HepG2 (cell line): ENCODE data around the gene INTS1. TPM values are rescaled to one million over a fixed set of nuclear protein-coding genes. Genes with fewer than 3 reads are reported as not detected.

Experiments used
- DMAP1 ChIP-seq: IDR thresholded peaks from 2 replicates; pipeline ENCODE4 v1.6.1; 2016
- ELF1 ChIP-seq: sonication (generic); formaldehyde crosslinking; IDR thresholded peaks from 2 replicates; pipeline ENCODE4 v1.4.0; 2020; ENCODE audit warnings: missing genetic modification reagents
- GABPB1 ChIP-seq: IDR thresholded peaks from 2 replicates; pipeline ENCODE4 v1.6.1; 2016; ENCODE audit warnings: mild to moderate bottlenecking, missing genetic modification reagents, moderate library complexity, missing compliant biosample characterization
- GPN1 ChIP-seq: sonication (generic); formaldehyde crosslinking; IDR thresholded peaks from 2 replicates; pipeline ENCODE4 v1.5.1; 2020; ENCODE audit warnings: missing genetic modification reagents, borderline replicate concordance
- ISL2 ChIP-seq: sonication (generic); formaldehyde crosslinking; IDR thresholded peaks from 2 replicates; pipeline ENCODE4 v1.5.0; 2020; ENCODE audit warnings: missing genetic modification reagents
- MED1 ChIP-seq: sonication (generic); formaldehyde crosslinking; IDR thresholded peaks from 2 replicates; pipeline ENCODE4 v1.4.0; 2020; ENCODE audit warnings: missing genetic modification reagents
- MLLT10 ChIP-seq: sonication (generic); formaldehyde crosslinking; IDR thresholded peaks from 2 replicates; pipeline ENCODE4 v1.4.0; 2020; ENCODE audit warnings: missing genetic modification reagents
- SIN3A ChIP-seq: IDR thresholded peaks from 2 replicates; pipeline ENCODE4 v1.6.1; 2011; ENCODE audit warnings: low read depth, mild to moderate bottlenecking, control low read depth, low read length, borderline replicate concordance
- SMC3 ChIP-seq: IDR thresholded peaks from 2 replicates; pipeline ENCODE4 v1.6.1; 2011; ENCODE audit warnings: low read length, improper control_type of control experiment
- STAG1 ChIP-seq: sonication (generic); formaldehyde crosslinking; IDR thresholded peaks from 2 replicates; pipeline ENCODE4 v1.4.0; 2020; ENCODE audit warnings: missing genetic modification reagents
- ZFP37 ChIP-seq: sonication (generic); formaldehyde crosslinking; IDR thresholded peaks from 2 replicates; pipeline ENCODE4 v1.4.0; 2020; ENCODE audit warnings: missing genetic modification reagents, borderline replicate concordance
- ZNF136 ChIP-seq: sonication (generic); formaldehyde crosslinking; IDR thresholded peaks from 2 replicates; pipeline ENCODE4 v1.8.1; 2022; ENCODE audit warnings: low read depth, mild to moderate bottlenecking, moderate library complexity, missing genetic modification reagents
- ZNF234 ChIP-seq: sonication (generic); formaldehyde crosslinking; conservative IDR thresholded peaks from 2 replicates; pipeline ENCODE4 v1.5.1; 2020; ENCODE audit warnings: mild to moderate bottlenecking, missing genetic modification reagents
- ZNF282 ChIP-seq: fragments of 450-650 bp; IDR thresholded peaks from 2 replicates; pipeline ENCODE4 v1.6.1; 2018; ENCODE audit not compliant: partially characterized antibody
- ZNF510 ChIP-seq: sonication (generic); formaldehyde crosslinking; IDR thresholded peaks from 2 replicates; pipeline ENCODE4 v1.4.0; 2020; ENCODE audit warnings: low read depth, mild to moderate bottlenecking, missing genetic modification reagents
- ZNF780A ChIP-seq: sonication (generic); formaldehyde crosslinking; IDR thresholded peaks from 2 replicates; pipeline ENCODE4 v1.8.0; 2022; ENCODE audit warnings: mild to moderate bottlenecking, missing genetic modification reagents, moderate library complexity
- polyA plus RNA-seq, 8 experiments: library from polyadenylated mRNA; depleted of rRNA in 3 of 8; stranded (reverse) in 7 of 8; unstranded in 1 of 8; fragments of >200 nt; fragmentation: Illumina TruSeq in 4 of 8; extraction: Trizol in 4 of 8; gene quantifications; 2 replicates each; pipeline versions ENCODE4 v1.2.1 to v1.2.3, GENCODE V29; 2011 to 2016; ENCODE audit warnings: low read depth in 4 of 8, missing spikeins in 1 of 8, mixed read lengths in 1 of 8; ENCODE audit not compliant: insufficient read depth in 1 of 8
- total RNA-seq, 5 experiments: library from RNA; depleted of rRNA; stranded (reverse); fragments of >200 nt; fragmentation: Illumina TruSeq; extraction: Trizol; gene quantifications; 2 replicates each; pipeline ENCODE4 v1.2.3, GENCODE V29; 2016; ENCODE audit warnings: low read depth in 1 of 5
- TF ChIP-seq, protein P1 (sequence below): sonication (generic); formaldehyde crosslinking; IDR thresholded peaks from 2 replicates; pipeline ENCODE4 v1.4.0; 2020; ENCODE audit warnings: mild to moderate bottlenecking, missing genetic modification reagents, borderline replicate concordance
- TF ChIP-seq, protein P2 (sequence below): fragments of 450-650 bp; IDR thresholded peaks from 2 replicates; pipeline ENCODE4 v1.6.1; 2017; ENCODE audit warnings: mild to moderate bottlenecking
- TF ChIP-seq, protein P3 (sequence below): sonication (generic); IDR thresholded peaks from 2 replicates; pipeline ENCODE4 v1.6.1; 2016; ENCODE audit warnings: low read depth, borderline replicate concordance

The INTS1 gene
- total and polyA plus RNA-seq, 2 of the 13 experiments (the other 11 are each of a cell fraction or from before 2014, with no cell fraction given): 13.7 to 29.0 TPM

DNA sequence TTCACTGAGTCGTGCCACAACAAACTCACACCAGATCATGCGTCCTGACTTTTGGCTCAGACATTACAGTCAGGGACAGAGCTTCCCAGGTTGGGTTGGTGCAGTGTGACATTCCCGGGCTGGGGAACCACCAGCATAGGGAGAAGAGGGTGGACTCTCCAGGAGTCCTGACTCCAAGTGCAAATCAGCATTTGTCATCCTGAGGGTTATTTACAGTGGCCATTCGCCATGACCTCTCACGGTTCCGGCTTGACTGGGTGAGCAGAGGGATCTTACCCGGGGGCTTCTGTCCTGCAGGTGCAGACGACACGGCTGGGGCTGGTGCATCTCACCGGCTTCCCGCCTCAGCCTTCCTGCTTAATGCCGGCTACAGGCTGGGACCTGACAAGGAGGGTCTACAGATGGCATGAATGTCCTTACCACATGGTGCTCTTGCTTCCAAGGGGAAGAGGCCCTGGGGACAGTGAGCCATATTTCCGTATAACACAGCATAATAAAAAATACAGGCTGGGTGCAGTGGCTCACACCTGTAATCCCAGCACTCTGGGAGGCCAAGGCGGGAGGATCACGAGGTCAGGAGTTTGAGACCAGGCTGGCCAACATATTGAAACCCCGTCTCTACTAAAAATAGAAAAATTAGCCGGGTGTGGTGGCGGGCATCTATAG is 12.5 kb upstream of the INTS1 start (continued):
- TF ChIP-seq GABPB1 (CRISPR knock-in tag) (0 out of 2 replicates have a peak, but pooled peaks have one; percentile 19), ELF1 (CRISPR knock-in tag) (0 out of 2 replicates have a peak, but pooled peaks have one; percentile 26), SIN3A (no peak), ZNF234 (CRISPR knock-in tag) (no peak), STAG1 (CRISPR knock-in tag) (no peak), ZNF136 (CRISPR knock-in tag) (no peak), ZNF510 (no peak), SMC3 (no peak), GPN1 (CRISPR knock-in tag) (no peak), ZNF780A (CRISPR knock-in tag) (no peak), ISL2 (CRISPR knock-in tag) (no peak), MLLT10 (CRISPR knock-in tag) (no peak), ZFP37 (CRISPR knock-in tag) (no peak), ZNF282 (no peak), DMAP1 (CRISPR knock-in tag) (no peak), MED1 (CRISPR knock-in tag) (peak; percentile 57)
- TF ChIP-seq, protein P1, sequence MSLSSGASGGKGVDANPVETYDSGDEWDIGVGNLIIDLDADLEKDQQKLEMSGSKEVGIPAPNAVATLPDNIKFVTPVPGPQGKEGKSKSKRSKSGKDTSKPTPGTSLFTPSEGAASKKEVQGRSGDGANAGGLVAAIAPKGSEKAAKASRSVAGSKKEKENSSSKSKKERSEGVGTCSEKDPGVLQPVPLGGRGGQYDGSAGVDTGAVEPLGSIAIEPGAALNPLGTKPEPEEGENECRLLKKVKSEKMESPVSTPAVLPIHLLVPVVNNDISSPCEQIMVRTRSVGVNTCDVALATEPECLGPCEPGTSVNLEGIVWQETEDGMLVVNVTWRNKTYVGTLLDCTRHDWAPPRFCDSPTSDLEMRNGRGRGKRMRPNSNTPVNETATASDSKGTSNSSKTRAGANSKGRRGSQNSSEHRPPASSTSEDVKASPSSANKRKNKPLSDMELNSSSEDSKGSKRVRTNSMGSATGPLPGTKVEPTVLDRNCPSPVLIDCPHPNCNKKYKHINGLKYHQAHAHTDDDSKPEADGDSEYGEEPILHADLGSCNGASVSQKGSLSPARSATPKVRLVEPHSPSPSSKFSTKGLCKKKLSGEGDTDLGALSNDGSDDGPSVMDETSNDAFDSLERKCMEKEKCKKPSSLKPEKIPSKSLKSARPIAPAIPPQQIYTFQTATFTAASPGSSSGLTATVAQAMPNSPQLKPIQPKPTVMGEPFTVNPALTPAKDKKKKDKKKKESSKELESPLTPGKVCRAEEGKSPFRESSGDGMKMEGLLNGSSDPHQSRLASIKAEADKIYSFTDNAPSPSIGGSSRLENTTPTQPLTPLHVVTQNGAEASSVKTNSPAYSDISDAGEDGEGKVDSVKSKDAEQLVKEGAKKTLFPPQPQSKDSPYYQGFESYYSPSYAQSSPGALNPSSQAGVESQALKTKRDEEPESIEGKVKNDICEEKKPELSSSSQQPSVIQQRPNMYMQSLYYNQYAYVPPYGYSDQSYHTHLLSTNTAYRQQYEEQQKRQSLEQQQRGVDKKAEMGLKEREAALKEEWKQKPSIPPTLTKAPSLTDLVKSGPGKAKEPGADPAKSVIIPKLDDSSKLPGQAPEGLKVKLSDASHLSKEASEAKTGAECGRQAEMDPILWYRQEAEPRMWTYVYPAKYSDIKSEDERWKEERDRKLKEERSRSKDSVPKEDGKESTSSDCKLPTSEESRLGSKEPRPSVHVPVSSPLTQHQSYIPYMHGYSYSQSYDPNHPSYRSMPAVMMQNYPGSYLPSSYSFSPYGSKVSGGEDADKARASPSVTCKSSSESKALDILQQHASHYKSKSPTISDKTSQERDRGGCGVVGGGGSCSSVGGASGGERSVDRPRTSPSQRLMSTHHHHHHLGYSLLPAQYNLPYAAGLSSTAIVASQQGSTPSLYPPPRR (CRISPR knock-in tag): no peak
- TF ChIP-seq, protein P2, sequence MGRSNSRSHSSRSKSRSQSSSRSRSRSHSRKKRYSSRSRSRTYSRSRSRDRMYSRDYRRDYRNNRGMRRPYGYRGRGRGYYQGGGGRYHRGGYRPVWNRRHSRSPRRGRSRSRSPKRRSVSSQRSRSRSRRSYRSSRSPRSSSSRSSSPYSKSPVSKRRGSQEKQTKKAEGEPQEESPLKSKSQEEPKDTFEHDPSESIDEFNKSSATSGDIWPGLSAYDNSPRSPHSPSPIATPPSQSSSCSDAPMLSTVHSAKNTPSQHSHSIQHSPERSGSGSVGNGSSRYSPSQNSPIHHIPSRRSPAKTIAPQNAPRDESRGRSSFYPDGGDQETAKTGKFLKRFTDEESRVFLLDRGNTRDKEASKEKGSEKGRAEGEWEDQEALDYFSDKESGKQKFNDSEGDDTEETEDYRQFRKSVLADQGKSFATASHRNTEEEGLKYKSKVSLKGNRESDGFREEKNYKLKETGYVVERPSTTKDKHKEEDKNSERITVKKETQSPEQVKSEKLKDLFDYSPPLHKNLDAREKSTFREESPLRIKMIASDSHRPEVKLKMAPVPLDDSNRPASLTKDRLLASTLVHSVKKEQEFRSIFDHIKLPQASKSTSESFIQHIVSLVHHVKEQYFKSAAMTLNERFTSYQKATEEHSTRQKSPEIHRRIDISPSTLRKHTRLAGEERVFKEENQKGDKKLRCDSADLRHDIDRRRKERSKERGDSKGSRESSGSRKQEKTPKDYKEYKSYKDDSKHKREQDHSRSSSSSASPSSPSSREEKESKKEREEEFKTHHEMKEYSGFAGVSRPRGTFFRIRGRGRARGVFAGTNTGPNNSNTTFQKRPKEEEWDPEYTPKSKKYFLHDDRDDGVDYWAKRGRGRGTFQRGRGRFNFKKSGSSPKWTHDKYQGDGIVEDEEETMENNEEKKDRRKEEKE: no peak
- TF ChIP-seq, protein P3, sequence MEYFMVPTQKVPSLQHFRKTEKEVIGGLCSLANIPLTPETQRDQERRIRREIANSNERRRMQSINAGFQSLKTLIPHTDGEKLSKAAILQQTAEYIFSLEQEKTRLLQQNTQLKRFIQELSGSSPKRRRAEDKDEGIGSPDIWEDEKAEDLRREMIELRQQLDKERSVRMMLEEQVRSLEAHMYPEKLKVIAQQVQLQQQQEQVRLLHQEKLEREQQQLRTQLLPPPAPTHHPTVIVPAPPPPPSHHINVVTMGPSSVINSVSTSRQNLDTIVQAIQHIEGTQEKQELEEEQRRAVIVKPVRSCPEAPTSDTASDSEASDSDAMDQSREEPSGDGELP: no peak
